Measurements from ENCODE around the gene LILRA5. TPM values are rescaled to one million over a fixed set of nuclear protein-coding genes. Genes with fewer than 3 reads are reported as not detected.

Gene LILRA5
- total RNA-seq, 1 donor, result not detected

GRCh38 chr19:54312011-54312410, 955 bp downstream of the LILRA5 start:
- DNase-seq (ENCODE audit: low read depth), result no peak
- H3K4me3 ChIP-seq (ENCODE audit: low read depth, low read length), result no peak overlapping the region
- TF ChIP-seq CTCF (IDR thresholded peaks at IDR 0.05; ENCODE audit: insufficient read depth, low read length), result no peak

- no peak for TF ChIP-seq CTCF (IDR thresholded peaks at IDR 0.05; ENCODE audit: insufficient read depth, low read length)
- DNase-seq (ENCODE audit: low read depth), result no peak
- H3K4me3 ChIP-seq (ENCODE audit: low read depth, low read length), result no peak overlapping the region
These were observed 1.5 kb downstream of the LILRA5 start for GRCh38 chr19:54311486-54311885.

- no peak overlapping the region for H3K4me3 ChIP-seq (ENCODE audit: low read depth, low read length)
- DNase-seq (ENCODE audit: low read depth), result no peak
- TF ChIP-seq CTCF (IDR thresholded peaks at IDR 0.05; ENCODE audit: insufficient read depth, low read length), result no peak
These were observed 2.4 kb downstream of the LILRA5 start for GRCh38 chr19:54310543-54310942.

- DNase-seq (ENCODE audit: low read depth), result no peak
- no peak for TF ChIP-seq CTCF (IDR thresholded peaks at IDR 0.05; ENCODE audit: insufficient read depth, low read length)
- no peak overlapping the region for H3K4me3 ChIP-seq (ENCODE audit: low read depth, low read length)
These were observed 3.2 kb downstream of the LILRA5 start for GRCh38 chr19:54309811-54310210.

GRCh38 chr19:54307389-54308020, 5.5 kb downstream of the LILRA5 start:
- no peak for DNase-seq (ENCODE audit: low read depth)
- no peak for TF ChIP-seq CTCF (IDR thresholded peaks at IDR 0.05; ENCODE audit: insufficient read depth, low read length)
- H3K4me3 ChIP-seq (ENCODE audit: low read depth, low read length), result no peak overlapping the region

- no peak for TF ChIP-seq CTCF (IDR thresholded peaks at IDR 0.05; ENCODE audit: insufficient read depth, low read length)
- no peak for DNase-seq (ENCODE audit: low read depth)
These were observed 7.8 kb downstream of the LILRA5 start for GRCh38 chr19:54305141-54305540.

GRCh38 chr19:54302257-54302656, 10.7 kb downstream of the LILRA5 start:
- no peak for TF ChIP-seq CTCF (IDR thresholded peaks at IDR 0.05; ENCODE audit: insufficient read depth, low read length)
- no peak overlapping the region for H3K4me3 ChIP-seq (ENCODE audit: low read depth, low read length)
- DNase-seq (ENCODE audit: low read depth), result no peak

More at GRCh38 chr19:54305141-54305540, 7.8 kb downstream of the LILRA5 start:
- no peak overlapping the region for H3K4me3 ChIP-seq (ENCODE audit: low read depth, low read length)

All from fibroblast of the aortic adventitia (primary cell).